ENCODE measurements around the gene MBOAT1.

MBOAT1 gene

DNA sequence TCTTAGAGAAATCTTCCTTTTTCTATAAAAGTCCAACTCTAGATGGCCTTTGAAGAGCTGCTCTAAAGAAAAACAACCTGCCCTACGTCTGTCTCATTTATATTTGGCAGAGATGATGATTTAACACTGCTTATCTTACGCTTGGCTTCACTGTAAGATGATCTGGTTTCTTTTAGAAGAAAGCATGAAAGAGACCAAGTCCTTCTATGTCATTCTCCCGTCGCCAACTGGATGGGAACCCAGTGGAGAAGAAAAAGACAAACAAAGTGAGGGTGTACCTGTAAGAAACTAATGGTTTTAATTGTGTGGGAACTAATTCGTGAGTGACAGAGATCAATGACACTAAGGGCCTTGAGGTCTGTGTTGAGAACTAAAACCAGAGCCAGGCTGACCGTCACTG lies 92.8 kb downstream of the MBOAT1 start:
- no peaks in the 10 kb centered on the region for H3K27me3 Mint-ChIP-seq
- no peak overlapping the region for H3K27ac Mint-ChIP-seq
- H3K9me3 Mint-ChIP-seq = no peaks in the 10 kb centered on the region
- H3K4me1 Mint-ChIP-seq = no peaks in the 10 kb centered on the region
- no peak overlapping the region for H3K4me3 Mint-ChIP-seq
- H3K36me3 Mint-ChIP-seq = peaks cover 3% of the 10 kb centered on the region

DNA sequence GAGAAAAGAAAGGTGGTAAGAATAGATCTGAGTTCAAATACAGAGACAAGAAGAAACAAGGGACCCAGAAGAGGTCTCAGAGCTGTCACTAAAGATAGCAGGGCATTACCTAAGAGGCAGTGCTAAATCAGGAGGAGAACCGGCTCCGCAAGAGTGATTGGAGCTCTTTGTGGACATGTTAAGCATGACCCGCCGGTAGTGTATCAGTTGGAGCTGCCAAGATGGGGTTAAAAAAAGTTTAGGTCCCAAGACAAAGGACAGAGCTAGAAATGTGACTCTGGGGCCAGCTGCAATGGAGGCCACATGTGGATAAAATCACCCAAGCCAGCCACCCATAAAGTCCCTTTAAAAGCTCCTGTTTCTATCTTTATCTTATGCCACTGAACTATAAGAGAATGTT lies 93.4 kb downstream of the MBOAT1 start:
- no peaks in the 10 kb centered on the region for H3K4me1 Mint-ChIP-seq
- H3K36me3 Mint-ChIP-seq = peaks cover 3% of the 10 kb centered on the region
- H3K4me3 Mint-ChIP-seq = no peak overlapping the region
- no peaks in the 10 kb centered on the region for H3K27me3 Mint-ChIP-seq
- H3K9me3 Mint-ChIP-seq = no peaks in the 10 kb centered on the region
- H3K27ac Mint-ChIP-seq = no peak overlapping the region

DNA sequence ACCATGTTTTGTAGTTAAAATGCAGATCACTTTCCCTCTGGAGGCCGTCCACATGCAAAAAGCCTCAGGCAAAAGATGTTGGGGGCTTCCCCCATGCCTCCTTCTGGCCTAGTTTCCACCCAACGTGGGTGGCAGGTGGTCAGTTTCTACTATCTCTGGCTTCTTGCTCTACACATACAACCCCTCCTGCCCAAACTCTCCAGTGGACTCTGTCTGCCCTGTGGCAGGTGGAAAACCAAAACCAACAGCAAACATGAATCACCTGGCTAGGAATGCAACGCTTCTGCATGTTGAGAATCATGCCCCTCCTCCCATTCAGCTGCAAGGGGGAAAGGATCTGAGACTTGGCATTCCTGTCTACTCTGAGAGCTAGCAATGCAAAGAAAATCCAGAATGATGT lies 94.8 kb downstream of the MBOAT1 start:
- Mint-ChIP-seq H3K4me3 (no peak overlapping the region), H3K4me1 (no peaks in the 10 kb centered on the region), H3K36me3 (peaks cover 6% of the 10 kb centered on the region)

DNA sequence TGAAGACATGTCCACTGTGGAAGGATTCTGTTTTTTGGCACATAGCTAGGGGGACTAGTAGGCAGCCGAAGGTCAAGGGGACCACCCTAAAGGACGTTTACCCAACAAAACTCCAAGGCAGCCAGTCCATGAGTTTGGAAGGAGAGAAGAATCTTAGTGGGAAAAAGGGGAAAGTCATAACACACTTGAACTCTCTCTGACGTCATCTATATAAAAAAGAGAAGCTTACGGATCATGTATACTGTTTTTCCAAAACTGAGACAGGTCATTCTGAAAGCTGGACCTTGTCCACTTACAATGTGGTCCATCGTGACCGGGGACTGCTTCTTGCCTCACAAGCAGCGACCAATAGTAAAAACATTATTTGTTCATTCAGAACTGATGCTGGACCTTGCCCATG lies 95.5 kb downstream of the MBOAT1 start:
- no peak overlapping the region for H3K27ac Mint-ChIP-seq
- no peaks in the 10 kb centered on the region for H3K27me3 Mint-ChIP-seq
- H3K36me3 Mint-ChIP-seq = peaks cover 6% of the 10 kb centered on the region
- no peaks in the 10 kb centered on the region for H3K9me3 Mint-ChIP-seq
- H3K4me3 Mint-ChIP-seq = no peak overlapping the region
- no peaks in the 10 kb centered on the region for H3K4me1 Mint-ChIP-seq

More for the DNA sequence above, 94.8 kb downstream of the MBOAT1 start:
- no peaks in the 10 kb centered on the region for H3K27me3 Mint-ChIP-seq
- no peak overlapping the region for H3K27ac Mint-ChIP-seq
- H3K9me3 Mint-ChIP-seq = no peaks in the 10 kb centered on the region

DNA sequence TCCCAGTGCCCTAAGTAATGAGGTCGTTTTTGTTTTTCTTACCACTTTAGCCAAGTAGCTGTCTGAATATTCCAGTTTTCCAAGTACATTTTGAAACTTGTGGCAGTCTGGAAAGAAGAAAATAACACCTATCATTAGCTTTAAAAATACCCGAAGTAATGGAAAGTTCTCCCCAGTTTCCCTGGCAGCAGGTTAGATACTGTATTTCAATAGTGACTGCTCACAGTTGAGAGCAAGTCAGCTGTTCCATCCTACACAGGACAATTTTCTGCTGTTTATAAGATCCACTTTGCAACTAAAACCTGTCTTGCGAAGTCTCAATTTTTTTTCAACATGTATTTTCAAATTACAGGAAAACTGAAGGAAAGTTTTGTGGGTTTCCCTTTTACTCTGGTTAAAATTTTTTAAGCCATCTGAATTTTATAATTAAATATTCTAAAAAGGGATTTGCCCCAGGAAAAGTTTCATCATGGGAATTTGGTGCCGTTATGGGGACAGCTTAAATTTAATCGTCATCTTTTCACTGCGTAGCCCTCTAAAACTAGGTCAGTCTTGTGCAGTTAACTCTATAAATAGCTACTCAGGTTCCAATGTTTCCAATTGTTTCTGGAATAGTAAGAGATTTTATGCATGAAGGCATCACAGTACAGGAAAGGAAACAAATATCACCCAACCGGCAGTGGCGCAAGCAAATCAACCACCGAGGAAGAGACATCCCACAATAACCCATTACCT lies 96.9 kb downstream of the MBOAT1 start:
- H3K4me3 Mint-ChIP-seq = no peak overlapping the region
- H3K9me3 Mint-ChIP-seq = no peaks in the 10 kb centered on the region
- H3K36me3 Mint-ChIP-seq = peaks cover 6% of the 10 kb centered on the region
- no peak overlapping the region for H3K27ac Mint-ChIP-seq
- H3K4me1 Mint-ChIP-seq = no peaks in the 10 kb centered on the region
- no peaks in the 10 kb centered on the region for H3K27me3 Mint-ChIP-seq

DNA sequence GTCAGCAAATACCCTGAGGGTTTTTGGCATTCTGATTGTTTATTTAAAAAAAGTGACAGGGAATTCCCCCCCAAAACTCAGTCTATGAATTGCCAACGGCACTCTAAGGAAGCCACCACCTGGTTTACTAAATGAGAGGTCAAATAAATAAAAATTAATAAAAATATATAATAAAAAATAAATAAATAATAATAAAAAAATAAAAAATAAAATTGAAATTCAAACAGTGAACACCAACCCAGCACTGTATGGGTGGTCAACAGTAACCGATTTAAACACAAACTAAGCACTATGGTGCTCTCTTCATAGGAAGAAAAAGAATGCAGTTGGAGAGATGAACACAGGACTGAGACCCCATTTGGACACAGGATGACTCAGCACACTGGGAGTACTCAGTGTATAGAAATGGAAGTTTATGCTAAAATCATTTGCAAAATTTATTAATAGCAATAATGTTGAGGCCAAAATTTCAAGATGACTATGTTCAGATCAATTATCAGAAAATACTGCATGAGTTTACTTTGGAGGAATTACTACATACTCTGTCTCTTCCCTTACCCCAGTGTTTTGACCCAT lies 98.5 kb downstream of the MBOAT1 start:
- Mint-ChIP-seq H3K9me3 (no peaks in the 10 kb centered on the region), H3K4me3 (no peak overlapping the region), H3K27ac (no peak overlapping the region)

DNA sequence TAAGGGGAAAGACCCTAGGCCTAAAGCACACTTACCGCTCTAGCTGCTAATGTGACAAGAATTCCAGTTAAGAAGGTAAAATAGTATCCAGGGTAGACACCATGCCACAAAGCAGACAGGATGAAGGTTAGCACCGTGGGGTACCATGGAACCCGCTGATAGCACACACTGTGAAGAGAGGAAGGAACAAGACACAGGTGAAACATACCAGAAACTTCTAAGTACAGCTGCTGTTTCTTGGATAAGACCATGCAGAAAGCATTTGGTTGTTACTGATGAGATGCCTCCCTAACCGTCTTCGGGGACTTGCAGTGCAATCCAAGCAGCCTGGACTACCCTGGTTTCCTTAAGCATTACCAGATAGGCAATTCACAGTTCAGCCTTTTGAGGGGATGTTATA lies 99.4 kb downstream of the MBOAT1 start:
- Mint-ChIP-seq H3K27me3 (no peaks in the 10 kb centered on the region), H3K36me3 (peaks cover 9% of the 10 kb centered on the region), H3K27ac (no peak overlapping the region), H3K9me3 (no peaks in the 10 kb centered on the region), H3K4me1 (no peaks in the 10 kb centered on the region), H3K4me3 (no peak overlapping the region)

More for the DNA sequence above, 98.5 kb downstream of the MBOAT1 start:
- Mint-ChIP-seq H3K36me3 (peaks cover 9% of the 10 kb centered on the region), H3K4me1 (no peaks in the 10 kb centered on the region), H3K27me3 (no peaks in the 10 kb centered on the region)

DNA sequence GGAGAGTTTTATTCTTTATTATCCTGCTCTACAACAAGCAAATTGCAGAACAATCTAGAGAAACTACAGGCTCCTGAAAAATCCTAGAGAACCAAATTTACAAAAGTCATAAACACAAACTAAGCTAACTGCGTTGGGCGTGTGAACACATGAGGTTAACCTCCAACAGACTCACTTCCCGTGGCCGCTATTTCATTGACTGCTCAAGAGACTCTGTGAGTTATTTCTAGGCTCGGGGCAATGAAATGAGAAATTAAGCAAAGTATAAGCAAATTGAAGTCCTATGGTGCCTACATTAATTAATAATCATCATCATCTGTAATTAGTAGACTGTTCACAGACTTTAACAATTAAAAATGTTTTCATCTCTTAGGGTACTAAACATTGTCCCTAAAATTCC lies 100.0 kb downstream of the MBOAT1 start:
- peaks cover 9% of the 10 kb centered on the region for H3K36me3 Mint-ChIP-seq
- H3K27me3 Mint-ChIP-seq = no peaks in the 10 kb centered on the region
- H3K27ac Mint-ChIP-seq = no peak overlapping the region

DNA sequence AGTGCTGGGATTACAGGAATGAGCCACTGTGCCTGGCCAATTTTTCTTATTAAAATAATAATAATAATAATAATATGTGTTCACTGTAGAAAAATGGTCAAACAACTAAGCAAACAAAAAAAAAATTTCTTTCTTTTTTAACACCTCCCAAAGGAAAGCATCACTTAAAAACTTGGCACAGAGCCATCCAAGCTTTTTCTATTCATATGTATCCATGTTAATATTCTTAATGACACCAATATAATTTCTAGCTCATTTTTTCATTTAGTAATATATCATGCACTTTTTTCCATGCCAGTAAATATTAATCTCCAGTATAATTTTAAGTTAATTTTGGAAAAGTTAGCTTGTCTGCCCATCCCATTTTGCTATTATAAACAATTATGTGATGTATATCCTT lies 101.8 kb downstream of the MBOAT1 start:
- Mint-ChIP-seq H3K4me3 (no peak overlapping the region), H3K36me3 (peaks cover 9% of the 10 kb centered on the region), H3K27me3 (no peaks in the 10 kb centered on the region), H3K27ac (no peak overlapping the region), H3K9me3 (no peaks in the 10 kb centered on the region), H3K4me1 (no peaks in the 10 kb centered on the region)

More for the DNA sequence above, 100.0 kb downstream of the MBOAT1 start:
- no peak overlapping the region for H3K4me3 Mint-ChIP-seq
- no peaks in the 10 kb centered on the region for H3K9me3 Mint-ChIP-seq
- no peaks in the 10 kb centered on the region for H3K4me1 Mint-ChIP-seq

DNA sequence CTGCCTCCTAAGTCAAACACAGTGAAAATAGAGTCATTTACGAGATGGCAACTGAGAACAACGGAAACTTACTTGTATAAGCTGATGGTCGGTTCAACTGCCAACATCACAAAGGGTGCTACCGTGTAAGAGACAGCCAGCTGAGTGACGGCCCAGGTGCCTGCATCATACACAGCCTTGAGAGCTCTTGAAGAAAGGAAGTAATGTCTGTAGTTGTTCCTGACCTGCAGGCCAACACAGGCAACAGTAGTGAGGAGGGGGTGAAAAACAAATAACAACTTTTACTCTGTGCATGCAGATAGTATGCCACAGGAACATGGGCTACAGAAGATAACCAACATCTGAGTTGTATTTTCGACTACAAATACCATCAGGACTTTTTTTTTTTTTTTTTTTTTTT lies 102.7 kb downstream of the MBOAT1 start:
- Mint-ChIP-seq H3K9me3 (no peaks in the 10 kb centered on the region), H3K4me3 (no peak overlapping the region), H3K4me1 (no peaks in the 10 kb centered on the region), H3K27me3 (no peaks in the 10 kb centered on the region), H3K36me3 (peaks cover 6% of the 10 kb centered on the region), H3K27ac (no peak overlapping the region)

DNA sequence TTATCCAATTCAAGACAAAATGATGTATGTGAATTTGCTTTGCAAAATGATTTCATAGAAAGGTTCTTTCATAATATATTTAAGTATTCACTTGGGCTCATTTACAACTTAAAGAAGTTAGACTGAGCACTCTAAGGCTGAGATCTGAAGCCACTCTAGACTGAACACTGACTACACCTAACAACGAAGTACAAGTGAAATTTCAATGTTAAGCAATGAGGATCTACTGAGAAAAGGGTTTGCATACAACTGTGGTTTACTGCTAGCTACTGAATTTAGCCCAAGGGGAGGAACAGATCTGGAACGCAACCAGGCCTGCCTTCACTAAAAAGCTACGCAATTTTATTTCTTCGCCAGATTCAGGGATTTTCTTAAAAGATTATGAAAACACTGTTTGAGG lies 106.4 kb downstream of the MBOAT1 start:
- Mint-ChIP-seq H3K27me3 (no peaks in the 10 kb centered on the region), H3K4me1 (no peaks in the 10 kb centered on the region), H3K36me3 (peaks cover 6% of the 10 kb centered on the region), H3K27ac (no peak overlapping the region), H3K9me3 (no peaks in the 10 kb centered on the region), H3K4me3 (no peak overlapping the region)

DNA sequence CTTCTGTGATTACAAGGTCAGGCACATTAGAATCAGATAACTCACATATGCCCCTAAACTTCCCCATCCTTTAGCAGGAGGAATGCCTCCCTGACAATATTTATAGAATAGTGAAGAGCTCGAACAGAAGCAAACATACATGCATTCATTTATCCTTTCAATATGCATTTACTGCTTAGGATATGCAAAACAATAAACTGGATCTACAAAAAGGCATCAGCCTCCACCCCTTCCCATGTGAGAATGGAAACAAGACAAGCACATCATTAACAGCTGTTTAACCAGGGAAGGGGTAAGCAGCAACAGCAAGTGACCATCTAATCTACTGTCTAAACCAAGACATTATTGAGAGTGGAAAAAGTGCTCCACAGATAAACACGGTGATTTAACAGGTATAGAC lies 107.6 kb downstream of the MBOAT1 start:
- Mint-ChIP-seq H3K27ac (no peak overlapping the region), H3K4me3 (no peak overlapping the region), H3K36me3 (peaks cover 6% of the 10 kb centered on the region), H3K4me1 (no peaks in the 10 kb centered on the region), H3K27me3 (no peaks in the 10 kb centered on the region), H3K9me3 (no peaks in the 10 kb centered on the region)

DNA sequence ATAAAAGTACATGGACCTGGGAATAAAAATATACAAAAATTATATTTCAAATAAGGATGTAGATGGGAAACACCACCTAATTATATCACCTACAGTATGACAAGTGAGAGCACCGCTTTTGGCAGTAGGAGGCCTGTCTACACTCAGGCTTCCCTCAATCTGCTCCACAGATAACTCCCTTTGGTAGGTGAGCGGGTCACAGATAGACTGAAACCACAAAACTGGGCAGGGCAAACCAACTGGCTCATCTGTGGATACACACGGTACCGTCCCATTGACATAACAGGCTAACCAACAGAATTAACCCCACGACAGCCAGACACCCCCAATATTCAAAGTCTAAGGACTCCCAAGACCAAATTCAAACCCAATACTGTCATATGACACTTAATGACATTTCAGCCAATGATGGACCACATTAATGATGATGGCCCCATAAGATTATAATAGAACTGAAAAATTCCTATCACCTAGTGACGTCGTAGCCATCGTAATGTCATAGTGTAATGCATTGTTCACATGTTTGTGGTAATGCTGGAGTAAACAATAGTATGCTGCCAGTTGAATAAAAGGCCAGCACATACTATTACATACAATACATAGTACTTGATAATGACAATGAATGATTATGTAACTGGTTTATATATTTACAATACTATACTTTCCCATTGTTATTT lies 109.7 kb downstream of the MBOAT1 start:
- Mint-ChIP-seq H3K36me3 (peaks cover 3% of the 10 kb centered on the region), H3K27ac (no peak overlapping the region), H3K9me3 (no peaks in the 10 kb centered on the region), H3K27me3 (no peaks in the 10 kb centered on the region), H3K4me1 (no peaks in the 10 kb centered on the region), H3K4me3 (no peak overlapping the region)

DNA sequence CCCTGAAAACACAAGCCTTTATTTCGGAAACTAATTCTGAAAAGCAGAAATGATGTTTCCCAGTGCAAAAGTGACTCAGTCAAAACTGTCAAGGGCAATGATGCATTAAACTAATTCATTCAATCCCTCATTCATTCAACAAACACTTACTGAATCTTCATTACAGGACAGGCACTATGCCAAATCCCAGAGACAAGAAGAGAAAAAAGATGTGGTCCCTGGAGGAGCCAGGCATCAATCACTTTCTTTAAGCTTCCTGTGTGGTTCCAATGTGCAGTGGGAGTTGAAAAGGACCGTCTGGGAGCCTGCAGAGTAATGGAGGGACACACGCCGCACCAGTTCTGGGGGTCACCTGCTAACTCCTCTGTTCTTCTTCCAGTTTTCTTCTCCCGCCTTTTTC lies 113.1 kb downstream of the MBOAT1 start:
- Mint-ChIP-seq H3K4me3 (no peak overlapping the region), H3K27ac (no peak overlapping the region), H3K4me1 (no peaks in the 10 kb centered on the region), H3K27me3 (no peaks in the 10 kb centered on the region), H3K36me3 (peaks cover 3% of the 10 kb centered on the region), H3K9me3 (no peaks in the 10 kb centered on the region)

DNA sequence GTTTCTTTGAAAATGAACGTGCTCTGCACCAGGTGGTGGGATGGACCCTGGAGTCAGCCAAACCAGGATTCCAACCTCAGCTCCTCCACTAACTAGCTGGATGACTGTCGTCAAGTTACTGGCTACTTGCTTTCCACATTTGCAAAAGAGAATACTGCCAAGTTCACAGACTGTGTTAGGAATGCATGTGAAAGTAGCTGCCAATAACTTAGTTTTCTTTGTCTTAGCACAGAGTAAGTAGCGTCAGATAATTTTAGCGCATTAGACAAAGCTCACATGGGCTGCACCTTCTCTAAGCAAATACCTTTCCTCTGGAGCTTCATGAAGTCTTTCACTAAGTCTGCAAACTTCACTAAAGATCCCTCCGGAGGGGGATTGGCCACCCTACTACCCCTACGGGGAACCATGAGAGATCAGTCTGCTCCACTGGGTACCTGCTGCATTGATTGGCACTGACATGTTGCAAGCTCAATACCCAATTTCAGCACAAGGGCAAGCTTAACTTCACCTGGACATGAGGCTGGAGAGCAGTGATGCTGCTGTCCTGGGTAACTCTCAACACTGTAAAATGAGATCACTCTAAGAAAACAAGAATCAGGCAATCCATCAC lies 113.9 kb downstream of the MBOAT1 start:
- H3K27me3 Mint-ChIP-seq = no peaks in the 10 kb centered on the region

DNA sequence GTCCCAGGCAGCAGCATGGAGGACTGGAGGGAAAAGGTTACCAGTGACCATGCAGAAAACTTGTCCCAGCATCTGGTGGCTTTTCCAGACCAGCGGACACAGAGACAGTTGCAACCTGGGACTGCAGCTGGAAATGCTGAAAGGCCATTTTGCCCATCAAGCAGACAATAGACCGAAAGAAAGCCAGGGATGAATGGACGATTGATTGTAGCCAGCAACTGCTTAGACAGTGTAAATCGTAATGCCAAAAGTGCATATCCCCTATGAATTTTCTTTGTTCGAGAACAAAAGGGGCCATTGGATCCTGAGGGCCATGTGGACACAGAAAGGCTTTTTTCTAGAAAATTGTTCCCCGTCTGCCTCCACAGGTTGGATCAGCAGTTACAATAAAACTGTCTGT lies 115.7 kb downstream of the MBOAT1 start:
- Mint-ChIP-seq H3K27me3 (no peaks in the 10 kb centered on the region), H3K4me3 (no peak overlapping the region), H3K9me3 (no peaks in the 10 kb centered on the region), H3K36me3 (no peaks in the 10 kb centered on the region), H3K27ac (no peak overlapping the region), H3K4me1 (no peaks in the 10 kb centered on the region)

More for the DNA sequence above, 113.9 kb downstream of the MBOAT1 start:
- Mint-ChIP-seq H3K27ac (no peak overlapping the region), H3K4me3 (no peak overlapping the region), H3K4me1 (no peaks in the 10 kb centered on the region), H3K36me3 (peaks cover 3% of the 10 kb centered on the region), H3K9me3 (no peaks in the 10 kb centered on the region)
